Sigmoid colon (tissue), 4 donors: Measurements from ENCODE around the gene ANXA9.

Experiments used
- CTCF ChIP-seq, 4 experiments: fragments of 450-650 bp in 3 of 4; fragments of 200-600 bp in 1 of 4; IDR thresholded peaks; one replicate each; pipeline ENCODE4 v1.5.1; 2016 to 2019; ENCODE audit warnings: antibody characterized with exemption in 4 of 4, mild to moderate bottlenecking in 3 of 4, moderate library complexity in 2 of 4
- POLR2A ChIP-seq, 2 donors: fragments of 450-650 bp; IDR thresholded peaks; one replicate each; pipeline ENCODE4 v1.6.1; 2016; ENCODE audit warnings: antibody characterized with exemption in 2 of 2, mild to moderate bottlenecking in 2 of 2, moderate library complexity in 2 of 2
- POLR2AphosphoS5 ChIP-seq, 4 donors: sonication (generic); formaldehyde crosslinking; IDR thresholded peaks; one replicate each; pipeline ENCODE4 v1.6.1; 2017; ENCODE audit warnings: antibody characterized with exemption in 4 of 4

GRCh38 chr1:151006327-151007052 lies 24.4 kb downstream of the ANXA9 start, which contains the start of gene MINDY1:
- TF ChIP-seq POLR2AphosphoS5 (IDR thresholded peaks at IDR 0.05) (peak; percentile 85 to 91 (median 90)), CTCF (IDR thresholded peaks at IDR 0.05) (peak; percentile 34 to 62 (median 56)), POLR2A (IDR thresholded peaks at IDR 0.05) (peak; percentile 69 to 74)
